GM19043 (cell line): ENCODE results near the gene MED27.

Experiments used
- ATAC-seq: cut with Tn5 transposase; IDR thresholded peaks from one replicate; pipeline ENCODE4 v1.9.1; 2021; ENCODE audit warnings: low read depth; ENCODE audit not compliant: unreplicated experiment

Gene MED27

GRCh38 chr9:132002643-132003318, 76.9 kb downstream of the MED27 start:
- ATAC-seq = no peak

- ATAC-seq = no peak
Measured at GRCh38 chr9:132001567-132001966, 78.1 kb downstream of the MED27 start.

- no peak for ATAC-seq
Measured at GRCh38 chr9:132000659-132001058, 79.0 kb downstream of the MED27 start.

DNA sequence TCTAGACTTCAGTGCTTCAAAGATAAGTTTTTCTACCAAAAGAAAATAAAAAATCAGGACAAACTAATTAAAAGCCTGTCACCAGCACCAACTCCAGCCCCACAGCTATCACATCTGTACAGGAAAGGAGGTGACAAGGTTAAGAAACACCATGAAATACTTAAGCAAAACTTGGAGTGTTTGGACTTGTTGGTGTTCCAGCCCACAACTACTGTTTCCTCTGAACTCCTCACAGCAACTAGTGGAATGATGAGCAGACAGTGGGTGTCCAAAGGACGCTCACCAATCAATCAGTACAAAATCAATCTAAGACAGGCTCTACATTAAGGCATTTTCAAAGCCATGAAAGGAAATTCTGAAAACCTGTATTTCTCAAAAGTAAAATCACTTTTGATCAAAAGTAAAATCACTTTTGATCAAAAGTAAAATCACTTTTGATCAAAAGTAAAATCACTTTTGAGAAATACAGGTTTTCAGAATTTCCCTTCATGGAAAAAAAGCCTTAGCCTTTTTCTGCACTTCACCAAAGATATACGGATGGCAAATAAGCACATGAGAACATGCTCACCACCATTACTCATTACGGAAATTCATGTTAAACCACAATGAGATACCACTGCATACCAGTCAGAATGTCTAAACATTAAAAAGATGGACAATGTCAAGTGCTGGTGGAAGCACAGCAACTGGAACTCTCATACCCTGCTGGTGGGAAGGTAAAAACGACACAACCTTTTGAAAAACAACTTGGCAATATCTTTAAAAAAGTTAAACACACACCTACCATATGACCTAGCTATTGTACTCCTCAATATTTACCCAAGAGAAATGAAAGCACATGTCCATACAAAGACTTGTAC, 79.7 kb downstream of the MED27 start:
- no peak for ATAC-seq

- ATAC-seq = no peak
Measured at GRCh38 chr9:131997779-131998178, 81.9 kb downstream of the MED27 start.

DNA sequence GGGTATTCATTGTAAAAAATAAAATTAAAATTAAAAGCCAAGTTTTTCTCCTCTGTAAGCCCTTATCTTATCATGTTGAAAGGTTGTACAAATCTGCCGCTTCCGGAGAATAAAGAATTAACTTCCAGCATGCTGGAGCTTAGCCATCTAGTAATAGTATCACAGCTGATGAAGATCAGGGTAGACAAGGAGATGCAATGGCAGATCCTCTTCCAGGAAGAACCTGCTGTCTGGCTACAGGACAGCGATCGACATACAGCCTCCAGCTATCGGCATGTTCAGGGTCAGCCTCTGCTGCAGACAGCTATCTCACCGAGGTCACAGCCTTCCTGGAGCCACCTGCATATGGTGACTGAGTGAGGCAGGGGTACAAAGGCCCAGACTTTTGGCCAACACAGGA, 82.6 kb downstream of the MED27 start:
- ATAC-seq = no peak

DNA sequence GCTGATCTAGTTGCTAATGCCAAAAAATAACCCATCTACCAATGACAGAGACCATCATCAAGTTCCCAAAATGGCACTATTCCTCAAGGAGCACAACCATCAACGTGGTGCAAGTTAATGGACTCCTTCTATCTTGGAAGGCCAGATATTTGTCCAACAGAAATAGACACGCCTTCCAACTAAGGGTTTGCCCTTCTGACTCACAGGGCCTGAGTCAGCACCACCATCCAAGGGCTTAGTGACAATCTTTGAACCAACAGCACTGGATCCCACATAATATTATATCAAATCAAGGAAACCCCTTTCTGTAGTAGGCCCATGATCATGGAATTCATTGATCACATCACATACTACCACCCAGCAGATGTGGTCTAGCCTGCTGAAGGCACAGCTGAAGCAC, 84.3 kb downstream of the MED27 start:
- no peak for ATAC-seq

- ATAC-seq = no peak
Measured at GRCh38 chr9:131994364-131995125, 85.1 kb downstream of the MED27 start.

DNA sequence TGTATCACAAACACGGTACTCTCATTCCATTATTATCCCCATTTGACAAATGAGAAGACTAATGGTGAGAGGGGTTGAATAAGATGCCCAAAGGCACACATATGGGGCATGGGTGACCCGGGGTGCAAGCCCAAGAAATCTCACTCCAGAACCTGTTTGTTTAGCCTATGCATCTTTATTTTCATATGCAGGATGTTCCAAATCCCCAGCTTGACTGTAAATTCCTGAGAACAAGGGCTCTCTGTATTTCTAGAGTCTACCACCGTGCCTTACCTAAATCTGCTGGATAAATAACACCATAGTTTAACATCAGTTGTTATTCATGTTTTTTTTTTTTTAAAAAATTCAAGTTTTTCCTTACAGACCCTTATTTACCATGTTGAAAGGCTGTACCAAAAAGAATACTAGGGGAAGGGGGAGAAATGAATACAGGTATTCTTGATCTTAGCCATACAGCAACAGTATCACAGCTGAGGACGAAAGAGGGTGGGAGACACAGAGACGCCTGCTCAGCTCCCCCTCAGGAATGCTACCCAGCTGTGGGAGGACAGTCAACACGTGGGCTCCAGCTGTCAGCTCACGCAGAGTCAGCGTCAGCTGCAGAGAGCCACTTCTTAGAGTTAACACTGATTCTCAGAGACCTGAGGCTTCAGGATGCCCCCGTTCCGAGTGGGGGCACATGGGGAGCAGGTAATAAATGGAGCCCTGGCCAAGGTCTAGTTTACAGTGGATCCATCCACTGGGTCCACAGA, 86.6 kb downstream of the MED27 start:
- ATAC-seq = no peak

GRCh38 chr9:131987232-131987631, 92.4 kb downstream of the MED27 start:
- no peak for ATAC-seq

DNA sequence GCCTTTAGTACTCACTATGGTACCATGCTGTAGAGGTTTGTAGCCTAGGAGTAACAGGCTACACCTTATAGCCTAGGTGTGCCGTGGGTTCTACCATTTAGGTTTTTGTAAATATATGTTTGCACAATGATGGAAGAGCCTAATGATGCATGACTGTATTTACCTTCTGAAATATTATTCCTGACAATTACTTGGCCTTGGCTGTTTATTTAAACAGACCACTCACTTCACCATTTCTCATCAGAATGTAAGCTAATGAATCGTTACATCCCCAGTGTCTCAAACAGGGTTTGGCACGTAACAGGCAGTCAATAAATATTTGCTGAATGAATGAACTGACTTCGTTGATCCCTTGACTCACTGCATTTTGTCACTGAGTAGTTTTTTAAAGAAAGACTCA, 93.1 kb downstream of the MED27 start:
- ATAC-seq = no peak

DNA sequence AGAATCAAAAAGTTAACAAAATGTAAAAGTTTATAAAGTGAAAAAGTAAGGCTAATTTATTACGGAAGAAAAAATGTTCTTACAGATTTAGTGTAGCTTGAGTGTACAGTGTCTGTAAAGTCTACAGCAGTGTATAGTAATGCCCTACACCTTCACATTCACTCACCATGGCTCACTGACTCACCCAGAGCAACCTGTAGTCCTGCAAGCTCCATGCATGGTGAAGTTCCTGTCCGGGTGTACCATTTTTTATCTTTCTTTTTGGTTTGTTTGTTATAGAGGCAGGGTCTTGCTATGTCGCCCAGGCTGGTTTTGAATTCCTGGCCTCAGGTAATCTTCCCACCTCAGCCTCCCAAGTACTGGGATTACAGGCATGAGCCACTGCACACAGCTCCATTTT, 93.6 kb downstream of the MED27 start:
- ATAC-seq = no peak

DNA sequence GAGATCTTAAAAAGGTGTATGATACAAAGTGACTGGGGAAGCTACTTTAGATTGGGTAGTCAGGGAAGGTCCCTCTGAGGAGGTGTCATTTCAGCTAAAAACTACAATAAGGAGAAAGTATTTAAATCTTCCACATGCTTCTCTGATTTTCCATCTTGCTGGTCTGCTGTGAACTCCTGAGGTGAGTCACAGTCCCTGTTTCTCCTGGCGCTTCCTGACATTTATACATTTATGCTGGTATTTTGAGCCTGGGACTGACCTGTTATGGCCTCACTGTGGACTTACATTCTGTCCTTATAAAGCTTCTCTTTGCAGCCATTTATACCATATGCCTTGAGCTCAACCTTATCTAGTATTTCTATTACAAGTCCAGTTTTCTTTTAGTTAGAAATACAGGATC, 95.1 kb downstream of the MED27 start:
- ATAC-seq = no peak

DNA sequence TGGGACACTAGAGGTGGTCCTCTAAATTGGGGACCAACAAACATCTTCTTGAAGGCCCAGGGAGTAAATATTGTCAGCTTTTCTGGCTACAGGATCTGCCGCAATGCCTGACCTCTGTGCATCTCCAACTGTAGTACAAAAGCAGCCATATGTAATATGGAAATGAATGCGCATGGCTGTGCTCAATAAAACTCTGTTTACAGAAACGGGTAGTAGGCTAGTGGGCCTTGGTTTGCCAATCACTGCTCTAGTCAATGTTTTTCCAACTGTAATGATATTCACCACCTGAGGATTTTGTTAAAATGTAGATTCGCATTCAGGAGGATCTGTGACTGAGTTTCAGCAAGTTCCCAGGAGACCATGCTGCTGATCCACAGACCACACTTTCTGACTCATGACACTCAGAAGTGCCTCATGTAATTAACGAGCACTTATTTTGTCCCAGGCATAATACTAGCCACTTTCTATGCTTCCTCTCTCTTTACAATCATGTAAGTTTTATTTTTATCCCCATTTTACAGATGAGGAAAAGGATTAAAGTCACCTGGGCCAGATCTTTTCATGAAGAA, 96.9 kb downstream of the MED27 start:
- ATAC-seq = no peak

DNA sequence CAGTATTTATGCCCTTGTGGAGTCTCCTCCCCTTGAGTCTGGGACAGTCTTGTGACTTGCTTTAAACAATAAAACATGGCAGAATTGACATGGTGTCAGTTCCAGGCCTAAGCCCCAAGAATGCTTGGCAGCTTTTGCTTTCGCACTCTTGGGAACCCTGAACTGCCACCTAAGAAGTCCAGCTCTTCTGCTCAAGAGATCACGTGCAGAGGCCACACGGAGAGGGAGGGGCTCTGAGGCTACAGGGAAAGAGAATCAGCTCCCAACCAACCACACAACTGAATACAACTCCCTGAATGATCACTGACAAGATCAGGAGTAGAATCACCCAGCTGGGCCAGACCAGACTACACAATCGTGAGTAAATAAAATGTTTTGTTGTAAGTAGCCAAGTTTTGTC, 97.6 kb downstream of the MED27 start:
- no peak for ATAC-seq

DNA sequence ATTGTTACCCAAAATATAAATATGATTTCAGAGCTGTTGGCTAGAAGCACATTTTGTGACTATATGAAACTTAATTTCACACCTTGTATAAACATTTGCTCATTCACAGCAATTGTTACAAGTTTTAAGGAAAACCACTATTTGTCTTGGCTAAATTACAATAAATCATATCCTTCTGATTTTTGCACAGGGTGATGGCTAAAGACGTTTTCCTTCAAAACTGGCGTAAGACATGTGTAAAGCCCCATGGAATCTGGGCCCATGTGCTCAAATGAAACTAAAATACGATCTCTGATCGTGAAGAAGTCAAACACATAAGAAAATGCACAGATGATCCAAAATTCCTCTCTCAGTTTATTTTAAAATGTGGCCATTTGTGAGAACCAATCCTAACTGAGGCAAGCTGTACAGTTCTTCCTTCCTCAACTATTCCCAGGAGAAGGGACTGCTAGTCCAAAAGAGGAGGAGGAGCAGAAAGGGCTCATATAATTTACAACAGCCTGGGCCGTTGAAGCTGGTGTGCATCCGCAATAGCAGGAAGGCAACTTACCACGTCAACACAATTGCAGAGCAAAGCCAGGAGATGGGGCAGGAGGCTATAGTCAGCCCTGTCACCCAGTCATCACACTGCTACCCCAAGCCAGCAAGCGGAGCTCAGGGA, 98.4 kb downstream of the MED27 start:
- no peak for ATAC-seq

GRCh38 chr9:131980267-131981016, 99.2 kb downstream of the MED27 start:
- no peak for ATAC-seq

DNA sequence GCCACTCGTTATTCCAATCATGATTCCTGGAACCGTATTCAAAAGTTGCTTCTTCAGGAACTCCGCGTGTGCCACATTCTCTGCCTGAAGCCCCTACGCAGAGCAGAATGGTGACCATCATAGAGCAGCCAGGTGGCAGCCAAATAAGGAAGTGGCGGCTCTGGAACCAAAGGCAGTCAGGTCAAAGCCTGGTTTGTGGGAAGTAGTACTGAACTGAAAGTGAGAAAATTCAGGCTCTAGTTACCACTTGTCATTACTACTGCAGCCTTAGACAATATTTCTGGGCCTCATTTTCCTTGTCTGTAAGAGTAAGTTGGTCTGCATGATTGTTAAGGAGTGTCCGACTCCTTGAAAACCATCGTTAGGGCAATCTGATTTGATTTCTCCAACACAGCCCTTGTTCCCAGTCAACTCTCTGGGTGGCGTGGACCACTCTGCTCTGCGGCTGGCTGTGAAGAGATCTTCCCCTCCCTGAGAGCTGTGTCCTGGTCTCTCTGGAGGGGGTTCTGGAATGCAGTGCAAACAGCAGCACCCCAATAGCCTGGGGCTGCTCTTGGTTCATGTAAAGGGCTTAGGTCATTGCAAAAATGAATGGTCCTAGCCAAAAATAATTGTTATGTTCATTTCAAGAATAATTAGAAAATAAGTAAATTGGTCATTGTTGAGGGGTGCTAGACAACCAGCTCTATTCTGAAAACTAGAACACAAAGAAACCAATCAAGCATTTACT, 102.4 kb downstream of the MED27 start:
- no peak for ATAC-seq
